ENCODE measurements around the gene DDX20.

Gene DDX20

GRCh38 chr1:111761717-111762116, 6.0 kb downstream of the DDX20 start:
- no peak overlapping the region for H3K4me3 ChIP-seq (ENCODE audit: low read depth, low read length)
- no peak for TF ChIP-seq CTCF (IDR thresholded peaks at IDR 0.05; ENCODE audit: low read depth, low read length)
- no peaks in the 10 kb centered on the region for H3K9me3 ChIP-seq
- peaks cover 75% of the 10 kb centered on the region for H3K36me3 ChIP-seq
- no peak for DNase-seq
- H3K27me3 ChIP-seq: no peaks in the 10 kb centered on the region
- H3K4me1 ChIP-seq: no peaks in the 10 kb centered on the region

DNA sequence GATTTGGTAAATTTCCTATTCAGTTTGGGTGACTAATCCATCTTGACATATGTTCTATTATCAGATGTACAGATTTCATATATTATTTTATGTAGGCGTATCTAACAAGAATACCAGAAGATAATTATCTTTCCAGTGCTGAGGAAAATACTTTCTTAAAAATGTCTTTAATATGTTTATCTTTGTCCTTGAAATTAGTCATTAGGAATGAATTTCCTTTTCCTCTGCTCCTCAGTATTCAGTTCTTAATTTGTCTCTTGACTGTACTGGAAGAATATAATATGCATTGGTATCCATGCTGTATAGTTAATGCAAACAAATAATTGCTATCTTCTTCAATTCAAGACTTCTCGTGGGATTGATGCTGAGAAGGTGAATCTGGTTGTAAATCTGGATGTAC, 6.6 kb downstream of the DDX20 start:
- Histone ChIP-seq H3K4me1 (no peaks in the 10 kb centered on the region), H3K27me3 (no peaks in the 10 kb centered on the region), H3K9me3 (no peaks in the 10 kb centered on the region), H3K36me3 (peaks cover 79% of the 10 kb centered on the region), H3K4me3 (ENCODE audit: low read depth, low read length) (no peak overlapping the region)
- DNase-seq: no peak
- TF ChIP-seq CTCF (IDR thresholded peaks at IDR 0.05; ENCODE audit: low read depth, low read length): no peak

DNA sequence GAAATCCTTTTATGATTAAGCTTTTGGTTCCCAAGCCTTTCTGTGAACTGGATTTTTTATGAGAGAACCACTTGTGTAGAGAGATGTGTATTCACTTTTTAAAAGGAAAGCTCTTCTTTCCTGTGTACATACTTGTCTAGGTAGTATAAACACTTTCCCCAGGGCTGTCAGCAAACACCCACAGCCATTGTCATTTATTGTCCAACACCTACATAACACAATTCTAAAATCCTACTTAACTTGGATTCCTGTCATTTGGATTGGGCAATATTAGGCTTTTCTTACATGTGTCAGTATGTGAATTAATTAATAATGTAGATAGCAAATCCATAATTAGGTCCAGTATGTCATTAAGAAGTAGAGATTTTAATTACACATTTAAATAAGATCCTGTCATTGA, 12.3 kb downstream of the DDX20 start:
- no peaks in the 10 kb centered on the region for H3K27me3 ChIP-seq
- H3K9me3 ChIP-seq: no peaks in the 10 kb centered on the region
- H3K4me3 ChIP-seq (ENCODE audit: low read depth, low read length): no peak overlapping the region
- no peak for DNase-seq
- peaks cover 50% of the 10 kb centered on the region for H3K36me3 ChIP-seq
- H3K4me1 ChIP-seq: no peaks in the 10 kb centered on the region
- no peak for TF ChIP-seq CTCF (IDR thresholded peaks at IDR 0.05; ENCODE audit: low read depth, low read length)

DNA sequence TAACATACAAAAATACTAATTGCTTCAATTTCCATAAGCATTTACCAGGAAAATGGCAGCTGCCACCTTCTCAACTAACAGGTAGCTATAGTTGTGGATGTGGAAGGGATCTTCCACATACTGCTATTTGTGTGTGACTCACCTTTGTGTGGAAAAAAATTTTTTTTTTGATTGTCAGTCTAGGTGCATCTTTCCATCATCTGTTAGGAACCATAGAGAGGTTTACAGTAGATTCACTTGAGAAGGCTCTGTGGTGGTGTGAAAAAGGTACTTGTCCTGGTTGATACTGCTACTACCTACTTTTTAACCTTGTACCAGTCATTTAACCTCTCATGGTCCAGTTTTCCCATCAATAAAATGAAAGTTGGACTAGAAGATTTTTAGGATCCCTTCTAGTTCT, 12.9 kb downstream of the DDX20 start:
- H3K4me1 ChIP-seq: no peaks in the 10 kb centered on the region
- TF ChIP-seq CTCF (IDR thresholded peaks at IDR 0.05; ENCODE audit: low read depth, low read length): no peak
- H3K36me3 ChIP-seq: peaks cover 44% of the 10 kb centered on the region
- H3K27me3 ChIP-seq: no peaks in the 10 kb centered on the region
- DNase-seq: no peak
- no peak overlapping the region for H3K4me3 ChIP-seq (ENCODE audit: low read depth, low read length)
- no peaks in the 10 kb centered on the region for H3K9me3 ChIP-seq

DNA sequence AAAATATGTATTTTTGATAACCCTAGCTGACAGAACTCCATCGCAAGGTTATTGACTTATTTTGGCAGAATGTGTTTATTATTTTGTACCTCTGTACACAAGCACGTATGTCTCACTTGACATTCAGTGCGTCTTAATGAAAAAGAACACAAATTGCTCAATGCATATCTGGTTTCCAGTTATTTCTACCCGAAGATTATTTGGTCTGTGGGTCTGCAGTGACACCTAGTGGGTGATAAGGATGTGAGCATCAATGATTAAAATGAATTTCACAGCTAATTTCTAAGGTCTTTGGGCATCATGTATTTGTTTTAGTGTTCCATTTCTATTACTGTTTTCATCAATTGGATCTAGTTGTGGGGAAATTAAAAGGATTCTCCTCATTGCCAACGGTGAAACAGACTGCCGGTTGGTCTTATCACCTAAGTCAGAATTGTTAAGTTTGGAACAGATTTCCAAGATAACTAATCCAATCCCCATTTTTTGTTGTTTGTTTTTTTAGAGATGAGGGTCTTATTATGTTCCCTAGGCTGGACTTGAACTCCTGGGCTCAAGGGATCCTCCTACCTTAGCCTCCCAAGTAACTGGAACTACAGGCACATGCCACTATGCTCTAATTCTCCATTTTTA, 13.9 kb downstream of the DDX20 start:
- TF ChIP-seq CTCF (IDR thresholded peaks at IDR 0.05; ENCODE audit: low read depth, low read length): peak; percentile 84
- peak; percentile 52 for DNase-seq
- Histone ChIP-seq H3K36me3 (peaks cover 37% of the 10 kb centered on the region), H3K4me1 (no peaks in the 10 kb centered on the region), H3K4me3 (ENCODE audit: low read depth, low read length) (no peak overlapping the region), H3K9me3 (no peaks in the 10 kb centered on the region), H3K27me3 (no peaks in the 10 kb centered on the region)

DNA sequence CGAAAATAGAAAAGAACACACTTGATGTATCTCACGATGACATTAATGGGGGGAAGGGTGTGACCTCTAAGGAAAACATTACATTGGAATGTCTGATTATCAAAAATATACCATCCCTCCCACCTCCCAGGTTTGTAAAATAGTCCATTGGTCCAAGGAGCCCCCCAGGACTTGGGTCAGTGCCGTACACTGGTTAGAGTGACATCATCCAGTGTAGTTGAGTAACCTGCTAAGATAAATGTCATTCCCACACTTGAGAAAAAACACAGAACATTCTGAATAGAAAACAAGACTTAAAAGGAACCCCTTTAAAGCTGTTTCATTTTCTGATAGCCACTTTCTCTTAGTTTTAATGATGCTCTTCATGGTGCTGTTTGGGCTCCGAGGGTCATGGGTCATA, 15.2 kb downstream of the DDX20 start:
- TF ChIP-seq CTCF (IDR thresholded peaks at IDR 0.05; ENCODE audit: low read depth, low read length): no peak
- Histone ChIP-seq H3K4me3 (ENCODE audit: low read depth, low read length) (no peak overlapping the region), H3K9me3 (no peaks in the 10 kb centered on the region), H3K36me3 (peaks cover 26% of the 10 kb centered on the region), H3K27me3 (no peaks in the 10 kb centered on the region), H3K4me1 (no peaks in the 10 kb centered on the region)
- DNase-seq: no peak

Measured in BE2C (cell line).